CD4-positive, alpha-beta T cell treated with Interleukin-2 at 100 ng/mL for 4 hours (primary cell): ENCODE data around the gene MAT2A.
A peak's percentile ranks its signal among the peaks of the same experiment; 100 is the strongest.

Experiments
- DNase-seq: peaks from one replicate; pipeline ENCODE4 v3.0.0-alpha.2; 2020; ENCODE audit warnings: low spot score

The MAT2A gene

GRCh38 chr2:85538507-85539360 is at the start of gene MAT2A:
TSS of gene MAT2A (plus strand) at chr2:85539168. CDS start at chr2:85539288, 120 bp downstream.
- DNase-seq: peak; percentile 89

GRCh38 chr2:85490861-85491755 is 47.9 kb upstream of the MAT2A start:
- DNase-seq: no peak

- no peak for DNase-seq
Measured at GRCh38 chr2:85496436-85496835, 42.5 kb upstream of the MAT2A start.

DNA sequence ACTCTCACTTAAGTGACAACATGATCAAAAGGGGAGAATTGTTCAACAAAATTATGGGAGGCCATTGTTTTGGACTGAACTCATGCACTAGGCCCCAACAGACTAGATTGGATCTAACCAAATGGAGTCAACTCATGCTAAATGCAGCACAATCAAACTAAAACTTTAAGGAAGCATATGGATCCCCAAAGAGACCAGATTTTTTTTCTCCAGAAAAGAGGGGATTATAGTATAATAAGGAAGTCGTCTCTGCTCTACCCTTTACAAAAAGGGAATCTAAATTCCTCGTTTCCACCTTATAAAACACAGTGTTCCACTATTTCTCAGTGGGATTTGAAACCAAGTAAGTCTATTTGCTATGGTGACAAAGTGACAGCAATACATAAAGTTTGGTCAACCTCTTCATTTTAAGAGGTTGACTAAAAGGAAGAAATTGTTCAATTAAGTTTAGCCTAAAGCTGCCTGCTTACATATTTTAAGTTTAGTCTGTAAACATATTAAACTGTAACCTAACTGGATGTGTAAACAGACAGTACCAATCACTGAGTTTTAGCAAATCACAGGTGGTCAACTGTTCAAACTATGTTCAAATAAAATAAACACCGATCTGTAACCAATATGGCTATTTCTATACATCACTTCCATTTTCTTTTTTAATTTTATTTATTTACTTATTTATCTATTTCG is 40.9 kb upstream of the MAT2A start:
- no peak for DNase-seq

- no peak for DNase-seq
Measured at GRCh38 chr2:85501248-85501647, 37.7 kb upstream of the MAT2A start.

GRCh38 chr2:85502720-85503119 is 36.2 kb upstream of the MAT2A start:
- DNase-seq: no peak

- no peak for DNase-seq
Measured at GRCh38 chr2:85503168-85503850, 35.7 kb upstream of the MAT2A start.

GRCh38 chr2:85503851-85504777 is 34.9 kb upstream of the MAT2A start:
- no peak for DNase-seq

- no peak for DNase-seq
Measured at GRCh38 chr2:85504778-85505261, 34.1 kb upstream of the MAT2A start.

DNA sequence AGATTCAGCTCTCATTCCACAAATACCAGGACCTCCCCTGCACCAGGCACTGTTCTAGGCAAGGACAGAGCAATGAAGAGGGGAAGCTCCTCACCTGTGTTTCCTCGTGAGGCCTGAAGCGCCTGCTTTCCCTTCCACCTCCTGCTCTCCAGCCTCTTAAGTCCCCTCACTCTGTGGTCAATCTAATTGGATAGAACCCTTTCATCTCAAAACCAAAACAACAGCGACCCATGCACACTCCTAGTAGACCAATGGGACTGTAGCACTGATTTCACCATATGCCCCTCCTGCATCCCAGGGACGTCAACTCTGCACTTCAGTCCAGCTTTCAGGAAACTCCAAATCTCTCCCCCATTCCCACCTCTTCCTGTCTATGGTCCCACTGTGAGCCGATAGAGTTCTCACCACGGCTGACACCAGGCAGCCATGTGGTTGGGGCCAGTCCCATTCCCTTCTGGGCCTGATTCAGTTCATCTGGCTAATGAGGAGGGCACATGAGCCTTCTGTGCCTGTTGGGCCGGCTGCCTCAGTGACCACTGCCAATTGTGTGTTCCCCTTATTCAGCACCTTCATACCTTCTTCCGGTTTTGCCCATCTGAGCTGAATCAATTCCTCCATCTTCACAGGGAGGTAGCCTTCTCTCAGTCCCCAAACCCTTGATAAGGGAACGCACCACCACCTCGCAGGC is 33.3 kb upstream of the MAT2A start:
- DNase-seq: no peak

DNA sequence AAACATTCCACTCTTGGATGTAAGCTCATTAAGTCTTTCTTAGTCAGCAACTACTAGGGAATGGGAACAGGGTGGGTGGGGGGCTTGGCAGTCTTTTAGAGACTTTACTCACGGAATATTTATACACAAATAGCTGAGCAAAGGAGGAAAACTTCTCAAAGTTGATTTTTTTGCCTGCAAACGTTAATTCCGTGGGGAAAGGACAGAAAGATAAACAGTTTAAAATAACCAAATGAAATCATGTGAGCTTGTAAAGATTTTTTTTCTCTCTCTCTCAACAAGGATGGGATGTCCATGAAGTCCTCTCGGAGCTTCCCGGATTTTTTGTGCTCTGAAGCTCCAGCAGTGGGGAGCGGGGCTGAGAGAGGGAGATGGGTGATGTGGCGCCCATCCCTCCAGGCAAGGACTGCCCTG is 32.2 kb upstream of the MAT2A start:
- no peak for DNase-seq

- DNase-seq: no peak
Measured at GRCh38 chr2:85511008-85511811, 27.8 kb upstream of the MAT2A start.

- DNase-seq: no peak
Measured at GRCh38 chr2:85514323-85514722, 24.6 kb upstream of the MAT2A start.

GRCh38 chr2:85516653-85517389 is 22.1 kb upstream of the MAT2A start:
- DNase-seq: no peak

- DNase-seq: no peak
Measured at GRCh38 chr2:85522090-85522647, 16.8 kb upstream of the MAT2A start.

GRCh38 chr2:85523062-85523902 is 15.7 kb upstream of the MAT2A start:
- DNase-seq: no peak

- DNase-seq: no peak
Measured at GRCh38 chr2:85523903-85524335, 15.0 kb upstream of the MAT2A start.
